H1 (cell line): ENCODE data around the gene HOXA11. TPM values are rescaled to one million over a fixed set of nuclear protein-coding genes. Genes with fewer than 3 reads are reported as not detected.
A peak's percentile ranks its signal among the peaks of the same experiment; 100 is the strongest.

ENCODE experiments used
- CTCF ChIA-PET: fragments of 300-600 bp; sonication (Branson Sonifier 250); formaldehyde crosslinking; loops from one replicate; lab custom pipeline; 2021; ENCODE audit not compliant: partially characterized antibody; lab: Charles Lee
- POLR2A ChIA-PET: fragments of 300-600 bp; sonication (Branson Sonifier 250); formaldehyde crosslinking; loops from one replicate; lab custom pipeline; 2021; ENCODE audit warnings: inconsistent platforms; ENCODE audit not compliant: partially characterized antibody; lab: Charles Lee
- DNase-seq, 2 experiments: peaks; one replicate each; pipeline versions ENCODE4 v3.0.0 to v3.0.0-alpha.2; 2010 to 2022; ENCODE audit warnings: low spot score in 2 of 2, low read depth in 1 of 2, mixed read lengths in 1 of 2
- FAIRE-seq: peaks from 2 replicates; lab custom pipeline; 2011; peaks lifted over from hg19 to GRCh38; lab: Jason Lieb, UNC
- H2AFZ ChIP-seq: 2 replicates; pipeline ENCODE4 v1.8.1; 2012; ENCODE audit warnings: low read length, inconsistent platforms
- H2AK5ac ChIP-seq: 2 replicates; pipeline ENCODE4 v1.6.1; 2013; ENCODE audit warnings: low read depth, low read length
- H2BK120ac ChIP-seq: replicated peaks from 2 replicates; pipeline ENCODE3; 2013; ENCODE audit warnings: low read depth, low read length, inconsistent platforms
- H2BK12ac ChIP-seq: 2 replicates; pipeline ENCODE4 v1.6.1; 2013; ENCODE audit warnings: low read depth, low read length
- H2BK15ac ChIP-seq: 2 replicates; pipeline ENCODE4 v1.6.1; 2013; ENCODE audit warnings: low read length
- H2BK20ac ChIP-seq: 2 replicates; pipeline ENCODE4 v1.6.1; 2013; ENCODE audit warnings: low read length
- H2BK5ac ChIP-seq: 2 replicates; pipeline ENCODE4 v1.6.1; 2013; ENCODE audit warnings: low read depth, low read length
- H3K14ac ChIP-seq: 2 replicates; pipeline ENCODE4 v1.6.1; 2013; ENCODE audit warnings: inconsistent platforms; ENCODE audit not compliant: insufficient read length
- H3K18ac ChIP-seq: 2 replicates; pipeline ENCODE4 v1.6.1; 2013; ENCODE audit warnings: low read length; ENCODE audit errors: extremely low read depth
- H3K23ac ChIP-seq: 2 replicates; pipeline ENCODE4 v1.6.1; 2013; ENCODE audit warnings: inconsistent platforms; ENCODE audit not compliant: insufficient read length
- H3K23me2 ChIP-seq: 2 replicates; pipeline ENCODE4 v1.6.1; 2013; ENCODE audit warnings: low read depth, low read length
- H3K27ac ChIP-seq: 2 replicates; pipeline ENCODE4 v1.6.1; 2011; ENCODE audit warnings: low read depth, low read length, inconsistent platforms
- H3K27me3 ChIP-seq, 4 experiments: replicated peaks in 1 of 4; 1 replicate in 1 of 4; 2 replicates in 3 of 4; pipeline versions ENCODE4 v1.6.1 to v1.8.1; 2011 to 2013; ENCODE audit warnings: low read length in 3 of 4, mild to moderate bottlenecking in 3 of 4, inconsistent platforms in 2 of 4, mixed read lengths in 2 of 4, moderate library complexity in 1 of 4; ENCODE audit not compliant: control insufficient read depth in 3 of 4, insufficient read depth in 3 of 4; ENCODE audit errors: extremely low read depth in 1 of 4
- H3K36me3 ChIP-seq, 4 experiments: 2 replicates each; pipeline versions ENCODE4 v1.6.1 to v1.8.1; 2011 to 2013; ENCODE audit warnings: mild to moderate bottlenecking in 4 of 4, low read length in 3 of 4, moderate library complexity in 2 of 4, control low read depth in 1 of 4, inconsistent platforms in 1 of 4; ENCODE audit not compliant: insufficient read depth in 4 of 4, control insufficient read depth in 2 of 4
- H3K4ac ChIP-seq: replicated peaks from 2 replicates; pipeline ENCODE3; 2013; ENCODE audit warnings: low read length, low read depth, mixed read lengths, inconsistent platforms; ENCODE audit not compliant: insufficient read length
- H3K4me1 ChIP-seq, 4 experiments: replicated peaks in 1 of 4; 1 replicate in 1 of 4; 2 replicates in 3 of 4; pipeline versions ENCODE4 v1.6.1 to v1.8.1; 2011 to 2013; ENCODE audit warnings: low read length in 3 of 4, inconsistent platforms in 2 of 4, mixed read lengths in 1 of 4; ENCODE audit not compliant: insufficient read depth in 4 of 4, control insufficient read depth in 3 of 4
- H3K4me2 ChIP-seq, 2 experiments: 2 replicates each; pipeline versions ENCODE4 v1.6.1 to v1.8.1; 2011 to 2013; ENCODE audit warnings: low read depth in 2 of 2, low read length in 2 of 2, control low read depth in 1 of 2, inconsistent platforms in 1 of 2, mild to moderate bottlenecking in 1 of 2; ENCODE audit not compliant: insufficient read depth in 1 of 2
- H3K4me3 ChIP-seq, 4 experiments: fragments of 200-600, 300-600 bp in 1 of 4; sonication (generic), shearing (Covaris generic), sonication (Bioruptor Twin) in 1 of 4; 2 replicates each; pipeline versions ENCODE4 v1.5.1 to v1.8.1; 2011 to 2016; ENCODE audit warnings: low read length in 4 of 4, low read depth in 3 of 4, control low read depth in 2 of 4, inconsistent platforms in 2 of 4, mild to moderate bottlenecking in 2 of 4, mixed read lengths in 1 of 4, moderate library complexity in 1 of 4; ENCODE audit not compliant: insufficient read depth in 2 of 4; ENCODE audit errors: extremely low read depth in 1 of 4
- H3K56ac ChIP-seq: replicated peaks from 2 replicates; pipeline ENCODE3; 2013; ENCODE audit warnings: low read depth, mild to moderate bottlenecking, mixed read lengths, low read length, inconsistent platforms; ENCODE audit not compliant: insufficient read length
- H3K79me1 ChIP-seq: 2 replicates; pipeline ENCODE4 v1.6.1; 2013; ENCODE audit warnings: low read depth, low read length, control low read depth
- H3K79me2 ChIP-seq, 2 experiments: 2 replicates each; pipeline versions ENCODE4 v1.6.1 to v1.8.1; 2012 to 2013; ENCODE audit warnings: low read length in 2 of 2, mild to moderate bottlenecking in 2 of 2, inconsistent platforms in 1 of 2; ENCODE audit not compliant: insufficient read depth in 2 of 2, control insufficient read depth in 1 of 2
- H3K9ac ChIP-seq, 4 experiments: replicated peaks in 1 of 4; 1 replicate in 1 of 4; 2 replicates in 3 of 4; pipeline versions ENCODE4 v1.6.1 to v1.8.1; 2011 to 2013; ENCODE audit warnings: low read depth in 3 of 4, low read length in 3 of 4, control low read depth in 2 of 4, mild to moderate bottlenecking in 2 of 4, moderate library complexity in 2 of 4, inconsistent platforms in 1 of 4; ENCODE audit errors: extremely low read depth in 1 of 4
- H3K9me3 ChIP-seq, 2 experiments: 2 replicates each; pipeline versions ENCODE4 v1.6.1 to v1.8.1; 2012 to 2013; ENCODE audit warnings: mild to moderate bottlenecking in 2 of 2, moderate library complexity in 2 of 2, control low read depth in 1 of 2, inconsistent platforms in 1 of 2, low read depth in 1 of 2, low read length in 1 of 2, mixed read lengths in 1 of 2; ENCODE audit not compliant: insufficient read depth in 2 of 2
- H4K20me1 ChIP-seq, 2 experiments: replicated peaks in 1 of 2; 2 replicates each; pipeline versions ENCODE3 to v1.8.1; 2011 to 2013; ENCODE audit warnings: inconsistent platforms in 2 of 2, low read length in 2 of 2, mild to moderate bottlenecking in 1 of 2; ENCODE audit not compliant: insufficient read depth in 2 of 2, control insufficient read depth in 1 of 2
- H4K5ac ChIP-seq: 2 replicates; pipeline ENCODE4 v1.6.1; 2013; ENCODE audit warnings: low read length, low read depth, mixed read lengths, inconsistent platforms; ENCODE audit not compliant: insufficient read length
- H4K8ac ChIP-seq: 2 replicates; pipeline ENCODE4 v1.8.0; 2013; ENCODE audit warnings: mild to moderate bottlenecking, moderate library complexity, low read length, inconsistent platforms; ENCODE audit not compliant: insufficient read depth; ENCODE audit errors: extremely low read depth
- H4K91ac ChIP-seq: replicated peaks from 2 replicates; pipeline ENCODE3; 2013; ENCODE audit warnings: low read length, mixed read lengths, inconsistent platforms; ENCODE audit not compliant: insufficient read length
- CBX8 ChIP-seq: fragments of 300-800, 300-1000 bp; sonication (generic); IDR thresholded peaks from 2 replicates; pipeline ENCODE4 v1.7.1; 2016; ENCODE audit warnings: low read depth, low read length, borderline replicate concordance
- FOSL1 ChIP-seq: IDR thresholded peaks from 2 replicates; pipeline ENCODE4 v1.6.1; 2011; ENCODE audit warnings: mild to moderate bottlenecking, low read depth, low read length, moderate library complexity; ENCODE audit not compliant: insufficient read depth
- POLR2A ChIP-seq, 2 experiments: IDR thresholded peaks; 1 replicate in 1 of 2; 2 replicates in 1 of 2; pipeline ENCODE4 v1.6.1; 2011; ENCODE audit warnings: low read depth in 2 of 2, low read length in 2 of 2, mild to moderate bottlenecking in 2 of 2; ENCODE audit errors: control extremely low read depth in 1 of 2
- RNF2 ChIP-seq: fragments of 200-900, 300-1000 bp; sonication (generic); IDR thresholded peaks from 2 replicates; pipeline ENCODE4 v1.7.1; 2016; ENCODE audit warnings: borderline replicate concordance, low read depth, mild to moderate bottlenecking, antibody characterized with exemption, low read length; ENCODE audit not compliant: poor library complexity, severe bottlenecking; ENCODE audit errors: missing control alignments
- SP1 ChIP-seq: IDR thresholded peaks from 2 replicates; pipeline ENCODE4 v1.6.1; 2011; ENCODE audit warnings: low read depth, low read length
- SUZ12 ChIP-seq: fragments of 200-600 bp; sonication (generic); IDR thresholded peaks from 2 replicates; pipeline ENCODE4 v1.6.1; 2012; ENCODE audit warnings: mild to moderate bottlenecking, inconsistent platforms, low read length, moderate library complexity, mixed read lengths
- WGBS, 2 experiments: shearing (Covaris generic) in 1 of 2; methylation state at CpG; one replicate each; pipeline versions ENCODE4 v1.1.6 to v1.1.7; 2013 to 2015; ENCODE audit warnings: low lambda C conversion rate in 2 of 2, mixed read lengths in 2 of 2, inconsistent platforms in 1 of 2, low coverage in 1 of 2, missing lambda C conversion rate in 1 of 2; ENCODE audit not compliant: insufficient replicate concordance in 2 of 2, insufficient coverage in 1 of 2, insufficient read length in 1 of 2; ENCODE audit errors: extremely low coverage in 1 of 2, missing lambda C conversion rate in 1 of 2; 5-methylcytosine and 5-hydroxymethylcytosine counted together
- polyA plus RNA-seq, 7 experiments: library from polyadenylated mRNA; depleted of rRNA in 3 of 7; stranded (reverse) in 5 of 7; unstranded in 2 of 7; fragments of >200 nt in 5 of 7; fragments of 200-250 nt in 2 of 7; gene quantifications; 1 replicate in 5 of 7; 2 replicates in 1 of 7; 4 replicates in 1 of 7; pipeline versions ENCODE4 v1.2.1 to v1.2.3, GENCODE V29; 2011 to 2013; ENCODE audit warnings: missing spikeins in 2 of 7, mixed read lengths in 2 of 7
- total RNA-seq: library from RNA; stranded (reverse); fragmentation: NEBNext Ultra II Directional; extraction: Animal tissue kit (Norgen Biotek cat#: 25700); gene quantifications from 2 replicates; pipeline ENCODE4 v1.2.1, GENCODE V29; 2021
- TF ChIP-seq, protein P1 (sequence below): IDR thresholded peaks from 2 replicates; pipeline ENCODE4 v1.6.1; 2012; ENCODE audit warnings: inconsistent platforms
- TF ChIP-seq, protein P2 (sequence below): IDR thresholded peaks from 2 replicates; pipeline ENCODE4 v1.6.1; 2011; ENCODE audit warnings: low read length, improper control_type of control experiment
- TF ChIP-seq, protein P3 (sequence below): IDR thresholded peaks from 2 replicates; pipeline ENCODE4 v1.6.1; 2012; ENCODE audit warnings: inconsistent platforms
- TF ChIP-seq, protein P4 (sequence below): IDR thresholded peaks from 2 replicates; pipeline ENCODE4 v1.6.1; 2011; ENCODE audit warnings: low read depth, mild to moderate bottlenecking, low read length; ENCODE audit not compliant: insufficient read depth

HOXA11 gene
- total and polyA plus RNA-seq, 2 of the 8 experiments (the other 6 are each of a cell fraction or from before 2014, with no cell fraction given), result not detected

DNA sequence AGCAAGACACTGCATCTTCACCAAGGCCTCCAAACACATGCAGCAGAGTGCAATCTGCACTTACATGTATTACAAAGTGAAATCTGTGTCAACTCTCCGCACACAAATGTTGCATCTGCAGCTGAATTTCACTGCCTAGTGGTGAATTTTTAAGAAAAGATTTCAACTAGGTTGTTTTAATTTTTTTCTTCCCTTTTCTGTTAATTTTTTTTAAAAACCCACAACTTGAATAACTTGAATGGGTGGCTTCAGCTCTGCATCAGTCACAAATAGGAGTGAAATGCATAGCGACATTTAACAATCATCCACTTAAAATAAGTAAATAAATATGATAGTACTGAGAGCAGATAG is 8.9 kb upstream of the HOXA11 start:
- Histone ChIP-seq H2BK120ac (no peak overlapping the region), H4K91ac (no peak overlapping the region), H3K14ac (no peak overlapping the region), H3K4ac (no peak overlapping the region), H3K4me3 (no peak overlapping the region), H3K56ac (no peak overlapping the region), H3K79me1 (no peaks in the 10 kb centered on the region), H4K8ac (no peak overlapping the region), H3K27ac (no peak overlapping the region), H3K23me2 (no peaks in the 10 kb centered on the region), H2BK20ac (no peak overlapping the region), H3K9ac (no peak overlapping the region), H2BK15ac (no peak overlapping the region), H3K36me3 (peaks cover 0 to 13% (median 0%) of the 10 kb centered on the region in 4 experiments; a peak in 1 of 8 replicates), H3K79me2 (no peaks in the 10 kb centered on the region), H2AFZ (no peak overlapping the region), H4K20me1 (peaks cover 25 to 46% of the 10 kb centered on the region in 2 experiments), H2AK5ac (no peak overlapping the region), H3K18ac (no peak overlapping the region), H4K5ac (no peak overlapping the region), H3K23ac (no peak overlapping the region), H3K4me2 (no peak overlapping the region)
- WGBS, 2 experiments, result 27% methylated on average over 2 of the region's 2 CpGs; no CpG with 5 or more reads in 1 of the 2 experiments
- no peak for FAIRE-seq
- POLR2A ChIA-PET, result no interaction called here
- peak; percentile 35 for TF ChIP-seq RNF2
- TF ChIP-seq POLR2A (IDR thresholded peaks at IDR 0.05; ENCODE audit: control extremely low read depth in 1 of 2, low read depth in 2 of 2, low read length in 2 of 2), result no peak
- TF ChIP-seq, protein P1, sequence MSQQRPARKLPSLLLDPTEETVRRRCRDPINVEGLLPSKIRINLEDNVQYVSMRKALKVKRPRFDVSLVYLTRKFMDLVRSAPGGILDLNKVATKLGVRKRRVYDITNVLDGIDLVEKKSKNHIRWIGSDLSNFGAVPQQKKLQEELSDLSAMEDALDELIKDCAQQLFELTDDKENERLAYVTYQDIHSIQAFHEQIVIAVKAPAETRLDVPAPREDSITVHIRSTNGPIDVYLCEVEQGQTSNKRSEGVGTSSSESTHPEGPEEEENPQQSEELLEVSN, result no peak
- TF ChIP-seq FOSL1, result no peak
- TF ChIP-seq, protein P2, sequence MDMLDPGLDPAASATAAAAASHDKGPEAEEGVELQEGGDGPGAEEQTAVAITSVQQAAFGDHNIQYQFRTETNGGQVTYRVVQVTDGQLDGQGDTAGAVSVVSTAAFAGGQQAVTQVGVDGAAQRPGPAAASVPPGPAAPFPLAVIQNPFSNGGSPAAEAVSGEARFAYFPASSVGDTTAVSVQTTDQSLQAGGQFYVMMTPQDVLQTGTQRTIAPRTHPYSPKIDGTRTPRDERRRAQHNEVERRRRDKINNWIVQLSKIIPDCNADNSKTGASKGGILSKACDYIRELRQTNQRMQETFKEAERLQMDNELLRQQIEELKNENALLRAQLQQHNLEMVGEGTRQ, result no peak
- TF ChIP-seq, protein P3, sequence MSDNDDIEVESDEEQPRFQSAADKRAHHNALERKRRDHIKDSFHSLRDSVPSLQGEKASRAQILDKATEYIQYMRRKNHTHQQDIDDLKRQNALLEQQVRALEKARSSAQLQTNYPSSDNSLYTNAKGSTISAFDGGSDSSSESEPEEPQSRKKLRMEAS, result no peak
- TF ChIP-seq SUZ12, result 0 out of 2 replicates have a peak, but pooled peaks have one; percentile 15
- TF ChIP-seq CBX8, result 0 out of 2 replicates have a peak, but pooled peaks have one; percentile 52
- 0 out of 2 replicates have a peak, but pooled peaks have one; percentile 1 for TF ChIP-seq SP1
- TF ChIP-seq, protein P4, sequence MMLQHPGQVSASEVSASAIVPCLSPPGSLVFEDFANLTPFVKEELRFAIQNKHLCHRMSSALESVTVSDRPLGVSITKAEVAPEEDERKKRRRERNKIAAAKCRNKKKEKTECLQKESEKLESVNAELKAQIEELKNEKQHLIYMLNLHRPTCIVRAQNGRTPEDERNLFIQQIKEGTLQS, result no peak
- TF ChIP-seq, all 59 proteins: peak for 4
- peaks cover 83 to 100% (median 95%) of the 10 kb centered on the region in 4 experiments for H3K27me3 ChIP-seq
- CTCF ChIA-PET, result interaction anchor here (0.6 to 3.2 kb wide), 5 partner anchors 11 to 903 kb away, joined by 3 to 31 read pairs (median 9); no protein-coding TSS in a partner anchor
- no peak overlapping the region for H2BK5ac ChIP-seq
- no peak for DNase-seq
- no peak overlapping the region for H2BK12ac ChIP-seq
- peaks cover 0 to 3% of the 10 kb centered on the region in 2 experiments; a peak in 1 of 4 replicates for H3K9me3 ChIP-seq
- H3K4me1 ChIP-seq, result peaks cover 0 to 7% (median 5%) of the 10 kb centered on the region in 4 experiments; a peak in 5 of 7 replicates
